Esophagus (tissue), 2 donors: ENCODE data around the gene ALDH5A1. TPM values are rescaled to one million over a fixed set of nuclear protein-coding genes. Genes with fewer than 3 reads are reported as not detected.

ENCODE experiments used
- H3K27ac ChIP-seq, 2 donors: one replicate each; pipeline ENCODE4 v1.5.1; 2013; ENCODE audit warnings: low read depth in 2 of 2, mild to moderate bottlenecking in 2 of 2, inconsistent platforms in 1 of 2, low read length in 1 of 2, moderate library complexity in 1 of 2
- H3K27me3 ChIP-seq, 2 donors: one replicate each; pipeline ENCODE4 v1.6.1; 2013; ENCODE audit warnings: low read length in 2 of 2, control low read depth in 1 of 2, mild to moderate bottlenecking in 1 of 2; ENCODE audit not compliant: insufficient read depth in 2 of 2, control insufficient read depth in 1 of 2
- H3K36me3 ChIP-seq, 2 donors: one replicate each; pipeline ENCODE4 v1.6.1; 2013; ENCODE audit warnings: low read length in 1 of 2; ENCODE audit not compliant: control insufficient read depth in 2 of 2, insufficient read depth in 2 of 2
- H3K4me1 ChIP-seq, 2 donors: one replicate each; pipeline ENCODE4 v1.6.1; 2013; ENCODE audit warnings: low read length in 1 of 2; ENCODE audit not compliant: control insufficient read depth in 2 of 2, insufficient read depth in 2 of 2
- H3K4me3 ChIP-seq, 2 donors: one replicate each; pipeline ENCODE4 v1.5.1; 2013; ENCODE audit warnings: low read length in 2 of 2, mild to moderate bottlenecking in 2 of 2, low read depth in 1 of 2, moderate library complexity in 1 of 2
- H3K9me3 ChIP-seq, 2 donors: one replicate each; pipeline ENCODE4 v1.6.1; 2013; ENCODE audit warnings: mild to moderate bottlenecking in 2 of 2, low read depth in 1 of 2, low read length in 1 of 2, moderate library complexity in 1 of 2; ENCODE audit not compliant: control insufficient read depth in 2 of 2, insufficient read depth in 1 of 2
- whole genome bisulfite sequencing, 2 donors: extraction: QIAGEN DNeasy Blood & Tissue Kit; methylation state at CpG; one replicate each; pipeline ENCODE4 v1.1.7; 2013; 5-methylcytosine and 5-hydroxymethylcytosine counted together
- polyA plus RNA-seq, 2 donors: library from polyadenylated mRNA; stranded (reverse); fragments of 200-250 nt; gene quantifications; one replicate each; pipeline ENCODE4 v1.2.3, GENCODE V29; 2013
- donor health status: healthy with polysubstance abuse.
- donor health status: Bipolar disorder and iron deficiency.

ALDH5A1 gene
- polyA plus RNA-seq, 2 donors, result 2.2 to 3.6 TPM

DNA sequence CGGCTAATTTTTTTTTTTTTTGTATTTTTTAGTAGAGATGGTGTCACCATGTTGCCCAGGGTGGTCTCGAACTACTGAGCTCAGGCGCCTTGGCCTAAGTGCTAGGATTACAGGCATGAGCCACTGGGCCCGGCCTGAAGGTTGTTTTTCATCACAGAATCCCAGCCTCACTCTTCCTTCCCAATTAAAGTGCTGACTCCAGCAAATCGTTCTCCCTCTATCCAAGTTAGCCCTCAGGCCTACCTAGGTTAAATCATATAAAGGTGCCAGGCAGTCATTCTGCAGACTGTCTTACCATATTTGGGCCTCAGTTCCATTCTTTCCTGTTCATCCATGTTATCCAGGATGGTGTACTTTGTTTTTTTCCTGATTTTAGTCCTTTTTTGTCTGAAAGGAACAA lies 56.4 kb downstream of the ALDH5A1 start:
- Histone ChIP-seq H3K27me3 (no peaks in the 10 kb centered on the region), H3K36me3 (no peaks in the 10 kb centered on the region), H3K9me3 (no peaks in the 10 kb centered on the region), H3K4me1 (no peaks in the 10 kb centered on the region), H3K4me3 (no peak overlapping the region), H3K27ac (no peak overlapping the region)
- 92 to 95% methylated on average over 5 of the region's 5 CpGs for WGBS, 2 donors

- H3K9me3 ChIP-seq, result no peaks in the 10 kb centered on the region
- H3K4me1 ChIP-seq, result no peaks in the 10 kb centered on the region
- WGBS, 2 donors, result 81 to 82% methylated on average over 1 of the region's 1 CpG
- H3K27me3 ChIP-seq, result no peaks in the 10 kb centered on the region
- H3K4me3 ChIP-seq, result no peak overlapping the region
- no peaks in the 10 kb centered on the region for H3K36me3 ChIP-seq
- H3K27ac ChIP-seq, result no peak overlapping the region
Measured at GRCh38 chr6:24554474-24554873, 59.7 kb downstream of the ALDH5A1 start.

DNA sequence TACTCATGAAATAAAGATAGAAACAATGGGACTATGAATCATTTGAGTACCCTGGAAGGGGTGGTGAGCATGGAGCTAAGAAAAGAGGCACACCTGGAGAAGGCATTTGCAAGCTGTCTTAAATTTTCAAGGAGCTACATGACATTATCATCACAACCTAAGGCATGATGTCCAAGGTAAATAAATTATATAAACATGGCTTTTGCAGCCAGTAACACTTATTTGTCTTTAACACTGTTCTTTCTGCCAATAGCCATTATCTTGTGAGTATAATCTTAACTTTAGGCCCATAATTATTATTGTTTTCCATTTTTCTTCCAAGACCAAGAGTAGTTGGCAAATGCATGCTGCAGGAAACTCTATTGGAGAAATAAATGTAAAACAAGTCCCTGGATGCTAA lies 63.7 kb downstream of the ALDH5A1 start:
- Histone ChIP-seq H3K4me1 (no peaks in the 10 kb centered on the region), H3K4me3 (no peak overlapping the region), H3K27ac (no peak overlapping the region), H3K36me3 (no peaks in the 10 kb centered on the region), H3K27me3 (no peaks in the 10 kb centered on the region), H3K9me3 (no peaks in the 10 kb centered on the region)

- H3K4me1 ChIP-seq, result no peaks in the 10 kb centered on the region
- 80 to 82% methylated on average over 10 of the region's 10 CpGs for WGBS, 2 donors
- H3K36me3 ChIP-seq, result no peaks in the 10 kb centered on the region
- no peak overlapping the region for H3K4me3 ChIP-seq
- H3K9me3 ChIP-seq, result no peaks in the 10 kb centered on the region
- H3K27ac ChIP-seq, result no peak overlapping the region
- H3K27me3 ChIP-seq, result no peaks in the 10 kb centered on the region
Measured at GRCh38 chr6:24564081-24564480, 69.3 kb downstream of the ALDH5A1 start.

GRCh38 chr6:24565196-24565595 lies 70.4 kb downstream of the ALDH5A1 start:
- 92 to 93% methylated on average over 9 of the region's 9 CpGs for WGBS, 2 donors
- H3K4me3 ChIP-seq, result no peak overlapping the region
- H3K36me3 ChIP-seq, result no peaks in the 10 kb centered on the region
- H3K27ac ChIP-seq, result no peak overlapping the region
- no peaks in the 10 kb centered on the region for H3K4me1 ChIP-seq
- H3K9me3 ChIP-seq, result no peaks in the 10 kb centered on the region
- no peaks in the 10 kb centered on the region for H3K27me3 ChIP-seq

DNA sequence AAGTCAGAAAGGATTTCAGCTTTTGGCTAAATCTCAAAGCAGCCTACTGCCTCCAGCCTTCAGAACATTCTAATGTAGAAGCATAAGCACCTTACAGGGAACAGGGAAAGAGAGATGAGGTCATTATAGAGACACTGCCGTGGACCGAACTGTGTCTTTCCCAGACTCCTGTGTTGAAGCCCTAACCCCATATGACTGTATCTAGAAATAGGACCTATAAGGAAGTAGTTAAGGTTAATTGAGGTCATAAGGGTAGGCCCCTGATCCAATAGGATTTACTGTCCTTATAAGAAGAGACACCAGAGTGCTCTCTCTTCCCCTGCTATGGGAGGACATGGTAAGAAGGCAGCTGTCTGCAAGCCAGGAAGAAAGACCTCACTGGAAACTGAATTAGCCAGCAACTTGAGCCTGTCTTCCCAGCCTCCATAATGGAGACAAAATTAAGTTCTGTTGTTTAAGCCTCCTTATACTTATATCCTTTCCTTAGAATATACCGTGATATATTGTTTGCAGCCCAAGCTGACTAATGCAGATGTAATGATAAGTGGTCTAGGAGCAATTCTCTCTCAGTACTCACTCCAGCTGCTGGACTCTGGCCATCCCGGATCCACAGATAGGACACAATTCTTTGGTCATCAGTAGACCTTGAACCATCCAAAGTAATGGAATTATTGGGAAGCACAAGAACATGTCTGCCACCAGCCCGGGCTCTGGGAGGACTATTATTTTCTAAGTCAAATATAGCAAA lies 71.4 kb downstream of the ALDH5A1 start:
- H3K27ac ChIP-seq, result no peak overlapping the region
- H3K4me3 ChIP-seq, result no peak overlapping the region
- H3K9me3 ChIP-seq, result no peaks in the 10 kb centered on the region
- H3K36me3 ChIP-seq, result no peaks in the 10 kb centered on the region
- H3K27me3 ChIP-seq, result no peaks in the 10 kb centered on the region
- 85 to 92% methylated on average over 5 of the region's 5 CpGs for WGBS, 2 donors
- no peaks in the 10 kb centered on the region for H3K4me1 ChIP-seq

- no peaks in the 10 kb centered on the region for H3K27me3 ChIP-seq
- WGBS, 2 donors, result 63 to 72% methylated on average over 4 of the region's 4 CpGs
Measured at GRCh38 chr6:24568683-24569082, 73.9 kb downstream of the ALDH5A1 start.

DNA sequence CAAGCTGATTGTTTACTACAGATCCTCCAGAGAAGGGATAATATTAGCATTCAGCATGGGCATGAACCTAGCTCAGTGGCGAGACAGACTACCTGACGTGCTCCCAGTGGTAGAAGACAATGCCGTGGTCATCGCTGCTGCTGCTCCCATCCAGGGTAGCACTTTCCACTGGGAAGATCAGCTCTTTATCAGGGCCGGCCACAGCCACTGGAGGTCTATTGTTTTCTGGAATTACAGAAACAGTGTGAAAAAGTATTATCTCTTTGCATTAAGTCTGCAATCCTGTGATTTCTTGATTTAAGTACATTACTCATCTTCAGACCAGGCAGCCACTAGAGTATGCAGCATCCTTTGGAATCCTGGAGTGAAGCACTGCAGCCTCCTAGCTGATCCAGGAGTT lies 75.0 kb downstream of the ALDH5A1 start:
- 87 to 93% methylated on average over 5 of the region's 5 CpGs for WGBS, 2 donors
- H3K9me3 ChIP-seq, result no peaks in the 10 kb centered on the region
- no peak overlapping the region for H3K27ac ChIP-seq
- no peak overlapping the region for H3K4me3 ChIP-seq
- H3K4me1 ChIP-seq, result no peaks in the 10 kb centered on the region
- no peaks in the 10 kb centered on the region for H3K27me3 ChIP-seq
- no peaks in the 10 kb centered on the region for H3K36me3 ChIP-seq

More at GRCh38 chr6:24568683-24569082, 73.9 kb downstream of the ALDH5A1 start:
- H3K9me3 ChIP-seq, result no peaks in the 10 kb centered on the region
- H3K4me1 ChIP-seq, result no peaks in the 10 kb centered on the region
- H3K27ac ChIP-seq, result no peak overlapping the region
- no peak overlapping the region for H3K4me3 ChIP-seq
- no peaks in the 10 kb centered on the region for H3K36me3 ChIP-seq

- Histone ChIP-seq H3K36me3 (no peaks in the 10 kb centered on the region), H3K9me3 (no peaks in the 10 kb centered on the region), H3K27me3 (no peaks in the 10 kb centered on the region), H3K4me3 (no peak overlapping the region), H3K4me1 (no peaks in the 10 kb centered on the region), H3K27ac (no peak overlapping the region)
- WGBS, 2 donors, result 84 to 86% methylated on average over 6 of the region's 6 CpGs
Measured at GRCh38 chr6:24571361-24571760, 76.6 kb downstream of the ALDH5A1 start.

GRCh38 chr6:24574809-24575208 lies 80.0 kb downstream of the ALDH5A1 start:
- Histone ChIP-seq H3K4me3 (no peak overlapping the region), H3K4me1 (no peaks in the 10 kb centered on the region), H3K36me3 (no peaks in the 10 kb centered on the region), H3K9me3 (no peaks in the 10 kb centered on the region), H3K27me3 (no peaks in the 10 kb centered on the region), H3K27ac (no peak overlapping the region)
- 63 to 75% methylated on average over 4 of the region's 4 CpGs for WGBS, 2 donors
